SU-DHL-6 (cell line): ENCODE measurements around the gene PLA2G5.

ENCODE experiments used
- CTCF ChIP-seq: fragments of 200-600 bp; sonication (generic); IDR thresholded peaks from one replicate; pipeline ENCODE4 v1.5.1; 2017; ENCODE audit warnings: antibody characterized with exemption, mild to moderate bottlenecking, low read length, moderate library complexity; ENCODE audit not compliant: insufficient read depth, poor library complexity, severe bottlenecking
- EZH2phosphoT487 ChIP-seq: fragments of 200-600 bp; sonication (generic), shearing (Covaris generic); conservative IDR thresholded peaks from 2 replicates; pipeline ENCODE4 v1.6.1; 2018; ENCODE audit warnings: mild to moderate bottlenecking, antibody characterized with exemption, low read length, moderate library complexity, mixed read lengths

GRCh38 chr1:20100632-20101355, 30.8 kb downstream of the PLA2G5 start:
- TF ChIP-seq CTCF (no peak), EZH2phosphoT487 (no peak)
